H1 (cell line): Measurements from ENCODE around the gene WBP1L. TPM values are rescaled to one million over a fixed set of nuclear protein-coding genes. Genes with fewer than 3 reads are reported as not detected.
"Not testable (repeated sequence)": the region's sequence is repeated elsewhere in the genome, so short reads cannot be mapped to it uniquely, and the experiment has no call there.

Source experiments
- CTCF ChIA-PET: fragments of 300-600 bp; sonication (Branson Sonifier 250); formaldehyde crosslinking; loops from one replicate; lab custom pipeline; 2021; ENCODE audit not compliant: partially characterized antibody; lab: Charles Lee
- POLR2A ChIA-PET: fragments of 300-600 bp; sonication (Branson Sonifier 250); formaldehyde crosslinking; loops from one replicate; lab custom pipeline; 2021; ENCODE audit warnings: inconsistent platforms; ENCODE audit not compliant: partially characterized antibody; lab: Charles Lee
- DNase-seq, 2 experiments: peaks; one replicate each; pipeline versions ENCODE4 v3.0.0 to v3.0.0-alpha.2; 2010 to 2022; ENCODE audit warnings: low spot score in 2 of 2, low read depth in 1 of 2, mixed read lengths in 1 of 2
- FAIRE-seq: peaks from 2 replicates; lab custom pipeline; 2011; peaks lifted over from hg19 to GRCh38; lab: Jason Lieb, UNC
- H2AFZ ChIP-seq: 2 replicates; pipeline ENCODE4 v1.8.1; 2012; ENCODE audit warnings: low read length, inconsistent platforms
- H2AK5ac ChIP-seq: 2 replicates; pipeline ENCODE4 v1.6.1; 2013; ENCODE audit warnings: low read depth, low read length
- H2BK120ac ChIP-seq: replicated peaks from 2 replicates; pipeline ENCODE3; 2013; ENCODE audit warnings: low read depth, low read length, inconsistent platforms
- H2BK12ac ChIP-seq: 2 replicates; pipeline ENCODE4 v1.6.1; 2013; ENCODE audit warnings: low read depth, low read length
- H2BK15ac ChIP-seq: 2 replicates; pipeline ENCODE4 v1.6.1; 2013; ENCODE audit warnings: low read length
- H2BK20ac ChIP-seq: 2 replicates; pipeline ENCODE4 v1.6.1; 2013; ENCODE audit warnings: low read length
- H2BK5ac ChIP-seq: 2 replicates; pipeline ENCODE4 v1.6.1; 2013; ENCODE audit warnings: low read depth, low read length
- H3K14ac ChIP-seq: 2 replicates; pipeline ENCODE4 v1.6.1; 2013; ENCODE audit warnings: inconsistent platforms; ENCODE audit not compliant: insufficient read length
- H3K18ac ChIP-seq: 2 replicates; pipeline ENCODE4 v1.6.1; 2013; ENCODE audit warnings: low read length; ENCODE audit errors: extremely low read depth
- H3K23ac ChIP-seq: 2 replicates; pipeline ENCODE4 v1.6.1; 2013; ENCODE audit warnings: inconsistent platforms; ENCODE audit not compliant: insufficient read length
- H3K23me2 ChIP-seq: 2 replicates; pipeline ENCODE4 v1.6.1; 2013; ENCODE audit warnings: low read depth, low read length
- H3K27ac ChIP-seq: 2 replicates; pipeline ENCODE4 v1.6.1; 2011; ENCODE audit warnings: low read depth, low read length, inconsistent platforms
- H3K27me3 ChIP-seq, 4 experiments: replicated peaks in 1 of 4; 1 replicate in 1 of 4; 2 replicates in 3 of 4; pipeline versions ENCODE4 v1.6.1 to v1.8.1; 2011 to 2013; ENCODE audit warnings: low read length in 3 of 4, mild to moderate bottlenecking in 3 of 4, inconsistent platforms in 2 of 4, mixed read lengths in 2 of 4, moderate library complexity in 1 of 4; ENCODE audit not compliant: control insufficient read depth in 3 of 4, insufficient read depth in 3 of 4; ENCODE audit errors: extremely low read depth in 1 of 4
- H3K36me3 ChIP-seq, 4 experiments: 2 replicates each; pipeline versions ENCODE4 v1.6.1 to v1.8.1; 2011 to 2013; ENCODE audit warnings: mild to moderate bottlenecking in 4 of 4, low read length in 3 of 4, moderate library complexity in 2 of 4, control low read depth in 1 of 4, inconsistent platforms in 1 of 4; ENCODE audit not compliant: insufficient read depth in 4 of 4, control insufficient read depth in 2 of 4
- H3K4ac ChIP-seq: replicated peaks from 2 replicates; pipeline ENCODE3; 2013; ENCODE audit warnings: low read length, low read depth, mixed read lengths, inconsistent platforms; ENCODE audit not compliant: insufficient read length
- H3K4me1 ChIP-seq, 4 experiments: replicated peaks in 1 of 4; 1 replicate in 1 of 4; 2 replicates in 3 of 4; pipeline versions ENCODE4 v1.6.1 to v1.8.1; 2011 to 2013; ENCODE audit warnings: low read length in 3 of 4, inconsistent platforms in 2 of 4, mixed read lengths in 1 of 4; ENCODE audit not compliant: insufficient read depth in 4 of 4, control insufficient read depth in 3 of 4
- H3K4me2 ChIP-seq, 2 experiments: 2 replicates each; pipeline versions ENCODE4 v1.6.1 to v1.8.1; 2011 to 2013; ENCODE audit warnings: low read depth in 2 of 2, low read length in 2 of 2, control low read depth in 1 of 2, inconsistent platforms in 1 of 2, mild to moderate bottlenecking in 1 of 2; ENCODE audit not compliant: insufficient read depth in 1 of 2
- H3K4me3 ChIP-seq, 4 experiments: fragments of 200-600, 300-600 bp in 1 of 4; sonication (generic), shearing (Covaris generic), sonication (Bioruptor Twin) in 1 of 4; 2 replicates each; pipeline versions ENCODE4 v1.5.1 to v1.8.1; 2011 to 2016; ENCODE audit warnings: low read length in 4 of 4, low read depth in 3 of 4, control low read depth in 2 of 4, inconsistent platforms in 2 of 4, mild to moderate bottlenecking in 2 of 4, mixed read lengths in 1 of 4, moderate library complexity in 1 of 4; ENCODE audit not compliant: insufficient read depth in 2 of 4; ENCODE audit errors: extremely low read depth in 1 of 4
- H3K56ac ChIP-seq: replicated peaks from 2 replicates; pipeline ENCODE3; 2013; ENCODE audit warnings: low read depth, mild to moderate bottlenecking, mixed read lengths, low read length, inconsistent platforms; ENCODE audit not compliant: insufficient read length
- H3K79me1 ChIP-seq: 2 replicates; pipeline ENCODE4 v1.6.1; 2013; ENCODE audit warnings: low read depth, low read length, control low read depth
- H3K79me2 ChIP-seq, 2 experiments: 2 replicates each; pipeline versions ENCODE4 v1.6.1 to v1.8.1; 2012 to 2013; ENCODE audit warnings: low read length in 2 of 2, mild to moderate bottlenecking in 2 of 2, inconsistent platforms in 1 of 2; ENCODE audit not compliant: insufficient read depth in 2 of 2, control insufficient read depth in 1 of 2
- H3K9ac ChIP-seq, 4 experiments: replicated peaks in 1 of 4; 1 replicate in 1 of 4; 2 replicates in 3 of 4; pipeline versions ENCODE4 v1.6.1 to v1.8.1; 2011 to 2013; ENCODE audit warnings: low read depth in 3 of 4, low read length in 3 of 4, control low read depth in 2 of 4, mild to moderate bottlenecking in 2 of 4, moderate library complexity in 2 of 4, inconsistent platforms in 1 of 4; ENCODE audit errors: extremely low read depth in 1 of 4
- H3K9me3 ChIP-seq, 2 experiments: 2 replicates each; pipeline versions ENCODE4 v1.6.1 to v1.8.1; 2012 to 2013; ENCODE audit warnings: mild to moderate bottlenecking in 2 of 2, moderate library complexity in 2 of 2, control low read depth in 1 of 2, inconsistent platforms in 1 of 2, low read depth in 1 of 2, low read length in 1 of 2, mixed read lengths in 1 of 2; ENCODE audit not compliant: insufficient read depth in 2 of 2
- H4K20me1 ChIP-seq, 2 experiments: replicated peaks in 1 of 2; 2 replicates each; pipeline versions ENCODE3 to v1.8.1; 2011 to 2013; ENCODE audit warnings: inconsistent platforms in 2 of 2, low read length in 2 of 2, mild to moderate bottlenecking in 1 of 2; ENCODE audit not compliant: insufficient read depth in 2 of 2, control insufficient read depth in 1 of 2
- H4K5ac ChIP-seq: 2 replicates; pipeline ENCODE4 v1.6.1; 2013; ENCODE audit warnings: low read length, low read depth, mixed read lengths, inconsistent platforms; ENCODE audit not compliant: insufficient read length
- H4K8ac ChIP-seq: 2 replicates; pipeline ENCODE4 v1.8.0; 2013; ENCODE audit warnings: mild to moderate bottlenecking, moderate library complexity, low read length, inconsistent platforms; ENCODE audit not compliant: insufficient read depth; ENCODE audit errors: extremely low read depth
- H4K91ac ChIP-seq: replicated peaks from 2 replicates; pipeline ENCODE3; 2013; ENCODE audit warnings: low read length, mixed read lengths, inconsistent platforms; ENCODE audit not compliant: insufficient read length
- WGBS, 2 experiments: shearing (Covaris generic) in 1 of 2; methylation state at CpG; one replicate each; pipeline versions ENCODE4 v1.1.6 to v1.1.7; 2013 to 2015; ENCODE audit warnings: low lambda C conversion rate in 2 of 2, mixed read lengths in 2 of 2, inconsistent platforms in 1 of 2, low coverage in 1 of 2, missing lambda C conversion rate in 1 of 2; ENCODE audit not compliant: insufficient replicate concordance in 2 of 2, insufficient coverage in 1 of 2, insufficient read length in 1 of 2; ENCODE audit errors: extremely low coverage in 1 of 2, missing lambda C conversion rate in 1 of 2; 5-methylcytosine and 5-hydroxymethylcytosine counted together
- polyA plus RNA-seq, 7 experiments: library from polyadenylated mRNA; depleted of rRNA in 3 of 7; stranded (reverse) in 5 of 7; unstranded in 2 of 7; fragments of >200 nt in 5 of 7; fragments of 200-250 nt in 2 of 7; gene quantifications; 1 replicate in 5 of 7; 2 replicates in 1 of 7; 4 replicates in 1 of 7; pipeline versions ENCODE4 v1.2.1 to v1.2.3, GENCODE V29; 2011 to 2013; ENCODE audit warnings: missing spikeins in 2 of 7, mixed read lengths in 2 of 7
- total RNA-seq: library from RNA; stranded (reverse); fragmentation: NEBNext Ultra II Directional; extraction: Animal tissue kit (Norgen Biotek cat#: 25700); gene quantifications from 2 replicates; pipeline ENCODE4 v1.2.1, GENCODE V29; 2021

The WBP1L gene
- total and polyA plus RNA-seq, 2 of the 8 experiments (the other 6 are each of a cell fraction or from before 2014, with no cell fraction given): 26.6 to 29.9 TPM

- not testable (repeated sequence) for H3K56ac ChIP-seq, H3K79me1 ChIP-seq, H3K4ac ChIP-seq, H3K27ac ChIP-seq, H3K36me3 ChIP-seq, H4K91ac ChIP-seq, H2BK15ac ChIP-seq, H3K23me2 ChIP-seq, H2AK5ac ChIP-seq, DNase-seq, H3K9ac ChIP-seq, H2BK120ac ChIP-seq, H3K27me3 ChIP-seq, H2BK12ac ChIP-seq, H3K4me2 ChIP-seq, H2BK20ac ChIP-seq, H3K9me3 ChIP-seq, H4K20me1 ChIP-seq, H3K4me3 ChIP-seq, H2AFZ ChIP-seq, H3K14ac ChIP-seq, H3K23ac ChIP-seq, H4K8ac ChIP-seq, H2BK5ac ChIP-seq, H3K18ac ChIP-seq, H4K5ac ChIP-seq, FAIRE-seq, H3K4me1 ChIP-seq
- H3K79me2 ChIP-seq: peaks cover 0 to 24% of the 10 kb centered on the region in 2 experiments; a peak in 2 of 4 replicates
- ChIA-PET POLR2A (interaction anchor here (1.0 to 6.5 kb wide), 11 partner anchors 8 to 69 kb away, joined by 3 to 31 read pairs (median 5); no protein-coding TSS in a partner anchor), CTCF (interaction anchor here (0.9 to 4.2 kb wide), 3 partner anchors 10 to 213 kb away, joined by 3 to 33 read pairs (median 5); no protein-coding TSS in a partner anchor)
- WGBS, 2 experiments: 91% methylated on average over 5 of the region's 5 CpGs; no CpG with 5 or more reads in 1 of the 2 experiments
Measured at GRCh38 chr10:102742313-102742712, 1.4 kb upstream of the WBP1L start.
